Endothelial cell of umbilical vein (primary cell): ENCODE measurements around the gene MYEOV. TPM values are rescaled to one million over a fixed set of nuclear protein-coding genes. Genes with fewer than 3 reads are reported as not detected.

ENCODE experiments used
- BruUV-seq: library from RNA; stranded (reverse); fragments of 400-500 nt; replicated peaks from 2 replicates; lab custom pipeline; 2021; lab: Mats Ljungman, UMichigan
- CTCF ChIA-PET: fragments of 300-600, 350-600 bp; sonication (Branson Sonifier 250); formaldehyde crosslinking; loops from one replicate; lab custom pipeline; 2021; ENCODE audit warnings: antibody characterized with exemption, inconsistent platforms; lab: Charles Lee
- POLR2A ChIA-PET: fragments of 300-600, 350-600 bp; sonication (Branson Sonifier 250); formaldehyde crosslinking; loops from one replicate; lab custom pipeline; 2021; ENCODE audit warnings: antibody characterized with exemption, inconsistent platforms; lab: Charles Lee
- DNase-seq: peaks from one replicate; pipeline ENCODE4 v3.0.0-alpha.2; 2011; ENCODE audit warnings: low read depth, low spot score
- FAIRE-seq: peaks from 2 replicates; lab custom pipeline; 2011; peaks lifted over from hg19 to GRCh38; lab: Jason Lieb, UNC
- H2AFZ ChIP-seq: 2 replicates; pipeline ENCODE4 v1.6.0; 2012; ENCODE audit warnings: low read depth, low read length, control low read depth, inconsistent platforms
- H3K27ac ChIP-seq: 2 replicates; pipeline ENCODE4 v1.5.1; 2011; ENCODE audit warnings: low read depth, mild to moderate bottlenecking, control low read depth, low read length, moderate library complexity; ENCODE audit not compliant: insufficient read depth
- H3K27me3 ChIP-seq, 2 experiments: 2 replicates each; pipeline versions ENCODE4 v1.6.0 to v1.6.1; 2011; ENCODE audit warnings: low read length in 2 of 2, mixed read lengths in 1 of 2; ENCODE audit not compliant: control insufficient read depth in 2 of 2, insufficient read depth in 2 of 2
- H3K36me3 ChIP-seq, 2 experiments: 2 replicates in 1 of 2; 3 replicates in 1 of 2; pipeline ENCODE4 v1.5.1; 2011; ENCODE audit warnings: low read length in 2 of 2, mild to moderate bottlenecking in 1 of 2, moderate library complexity in 1 of 2; ENCODE audit not compliant: control insufficient read depth in 2 of 2, insufficient read depth in 2 of 2; ENCODE audit errors: extremely low read depth in 1 of 2
- H3K4me1 ChIP-seq: 3 replicates; pipeline ENCODE4 v1.5.1; 2011; ENCODE audit warnings: mild to moderate bottlenecking, low read length; ENCODE audit not compliant: control insufficient read depth, insufficient read depth; ENCODE audit errors: extremely low read depth
- H3K4me2 ChIP-seq: 2 replicates; pipeline ENCODE4 v1.6.1; 2011; ENCODE audit warnings: low read length, control low read depth, mixed read lengths; ENCODE audit not compliant: insufficient read depth
- H3K4me3 ChIP-seq, 3 experiments: fragments of 200-600 bp in 1 of 3; sonication (generic), shearing (Covaris generic) in 1 of 3; replicated peaks in 1 of 3; 2 replicates each; pipeline ENCODE4 v1.5.1; 2011 to 2016; ENCODE audit warnings: control low read depth in 3 of 3, low read length in 3 of 3, mild to moderate bottlenecking in 2 of 3, inconsistent platforms in 1 of 3, low read depth in 1 of 3, moderate library complexity in 1 of 3; ENCODE audit not compliant: insufficient read depth in 1 of 3
- H3K79me2 ChIP-seq: 2 replicates; pipeline ENCODE4 v1.6.0; 2012; ENCODE audit warnings: low read length, inconsistent platforms; ENCODE audit not compliant: control insufficient read depth, insufficient read depth
- H3K9ac ChIP-seq: replicated peaks from 2 replicates; pipeline ENCODE3; 2011; ENCODE audit warnings: low read length, control low read depth; ENCODE audit not compliant: insufficient read depth; ENCODE audit errors: extremely low read depth
- H3K9me1 ChIP-seq: replicated peaks from 3 replicates; pipeline ENCODE4 v1.6.0; 2011; ENCODE audit warnings: mild to moderate bottlenecking, low read length; ENCODE audit not compliant: control insufficient read depth, insufficient read depth; ENCODE audit errors: extremely low read depth
- H3K9me3 ChIP-seq: replicated peaks from 2 replicates; pipeline ENCODE4 v1.5.1; 2012; ENCODE audit warnings: low read length, inconsistent platforms; ENCODE audit not compliant: control insufficient read depth, insufficient read depth
- H4K20me1 ChIP-seq: replicated peaks from 2 replicates; pipeline ENCODE3; 2011; ENCODE audit warnings: mild to moderate bottlenecking, low read length; ENCODE audit not compliant: control insufficient read depth, insufficient read depth; ENCODE audit errors: extremely low read depth
- CTCF ChIP-seq, 2 donors: IDR thresholded peaks; 1 replicate in 1 of 2; 2 replicates in 1 of 2; pipeline ENCODE4 v1.5.1; 2011; ENCODE audit warnings: low read length in 2 of 2, mild to moderate bottlenecking in 2 of 2, moderate library complexity in 2 of 2, control low read depth in 1 of 2, inconsistent platforms in 1 of 2, low read depth in 1 of 2; ENCODE audit not compliant: insufficient read depth in 1 of 2; ENCODE audit errors: extremely low read depth in 1 of 2
- EZH2 ChIP-seq: IDR thresholded peaks from 2 replicates; pipeline ENCODE4 v1.6.1; 2012; ENCODE audit warnings: borderline replicate concordance, low read depth, mild to moderate bottlenecking, moderate library complexity, low read length, inconsistent platforms; ENCODE audit not compliant: severe bottlenecking
- FOS ChIP-seq: IDR thresholded peaks from 2 replicates; pipeline ENCODE4 v1.6.1; 2011; ENCODE audit warnings: mild to moderate bottlenecking, low read length, moderate library complexity, borderline replicate concordance; ENCODE audit not compliant: insufficient read depth
- GATA2 ChIP-seq: IDR thresholded peaks from 2 replicates; pipeline ENCODE4 v1.7.0; 2011; ENCODE audit warnings: low read depth, mild to moderate bottlenecking, moderate library complexity, mixed read lengths, low read length; ENCODE audit not compliant: insufficient read length, insufficient read depth
- MYC ChIP-seq: IDR thresholded peaks from one replicate; pipeline ENCODE4 v1.6.1; 2011; ENCODE audit warnings: mild to moderate bottlenecking, low read depth, low read length
- POLR2AphosphoS5 ChIP-seq: IDR thresholded peaks from 2 replicates; pipeline ENCODE4 v1.6.1; 2012; ENCODE audit warnings: low read depth, mild to moderate bottlenecking, control low read depth, low read length, moderate library complexity; ENCODE audit not compliant: insufficient read depth
- dilution Hi-C: fragments of 300-500 bp; cut with MboI; formaldehyde crosslinking; loops from one replicate; pipeline ENCODE4 v1.15.0; 2019; ENCODE audit warnings: low sequenced_read_pairs; ENCODE audit not compliant: extremely low pct_ligation_motif_present
- intact Hi-C: fragments of 100-400 bp; cut with micrococcal nuclease; formaldehyde crosslinking; loops from one replicate; pipeline ENCODE4 v1.10.0; 2022
- polyA plus RNA-seq, 4 experiments: library from polyadenylated mRNA; depleted of rRNA in 3 of 4; stranded (reverse) in 3 of 4; unstranded in 1 of 4; fragments of >200 nt; gene quantifications; 2 replicates each; pipeline versions ENCODE4 v1.2.1 to v1.2.3, GENCODE V29; 2011 to 2012; ENCODE audit warnings: missing spikeins in 1 of 4
- total RNA-seq: library from RNA; stranded (reverse); gene quantifications from 2 replicates; pipeline ENCODE4 v1.2.3, GENCODE V29; 2021

Gene MYEOV
- total and polyA plus RNA-seq, 2 donors (not counting 3 experiments of a cell fraction or from before 2014, with no cell fraction given), result 3.8 to 14.4 TPM

GRCh38 chr11:69290806-69291205 is 3.1 kb upstream of the MYEOV start:
- DNase-seq, result no peak
- Histone ChIP-seq H3K36me3 (no peaks in the 10 kb centered on the region), H2AFZ (no peak overlapping the region), H3K27me3 (no peaks in the 10 kb centered on the region), H3K79me2 (peaks cover 18% of the 10 kb centered on the region), H3K4me2 (no peak overlapping the region), H3K9ac (no peak overlapping the region), H4K20me1 (no peaks in the 10 kb centered on the region), H3K4me3 (no peak overlapping the region), H3K9me3 (no peaks in the 10 kb centered on the region), H3K9me1 (no peaks in the 10 kb centered on the region), H3K27ac (no peak overlapping the region), H3K4me1 (peaks cover 11% of the 10 kb centered on the region)
- dilution Hi-C loops (no loop called here), intact Hi-C loops (loop anchor here (10.0 kb wide), 1 partner anchor 186 kb away; no protein-coding TSS in a partner anchor)
- BruUV-seq, result no TSS peak
- CTCF ChIA-PET, result no interaction called here
- POLR2A ChIA-PET, result no interaction called here
- no peak for FAIRE-seq
- TF ChIP-seq CTCF (IDR thresholded peaks at IDR 0.05; ENCODE audit: extremely low read depth in 1 of 2, insufficient read depth in 1 of 2, low read depth in 1 of 2, low read length in 2 of 2), result no peak
- TF ChIP-seq POLR2AphosphoS5, result no peak
- TF ChIP-seq EZH2, result no peak
- no peak for TF ChIP-seq MYC
- TF ChIP-seq GATA2, result no peak
- TF ChIP-seq FOS, result no peak
